ENCODE results near the gene GNAI1.

The GNAI1 gene

DNA sequence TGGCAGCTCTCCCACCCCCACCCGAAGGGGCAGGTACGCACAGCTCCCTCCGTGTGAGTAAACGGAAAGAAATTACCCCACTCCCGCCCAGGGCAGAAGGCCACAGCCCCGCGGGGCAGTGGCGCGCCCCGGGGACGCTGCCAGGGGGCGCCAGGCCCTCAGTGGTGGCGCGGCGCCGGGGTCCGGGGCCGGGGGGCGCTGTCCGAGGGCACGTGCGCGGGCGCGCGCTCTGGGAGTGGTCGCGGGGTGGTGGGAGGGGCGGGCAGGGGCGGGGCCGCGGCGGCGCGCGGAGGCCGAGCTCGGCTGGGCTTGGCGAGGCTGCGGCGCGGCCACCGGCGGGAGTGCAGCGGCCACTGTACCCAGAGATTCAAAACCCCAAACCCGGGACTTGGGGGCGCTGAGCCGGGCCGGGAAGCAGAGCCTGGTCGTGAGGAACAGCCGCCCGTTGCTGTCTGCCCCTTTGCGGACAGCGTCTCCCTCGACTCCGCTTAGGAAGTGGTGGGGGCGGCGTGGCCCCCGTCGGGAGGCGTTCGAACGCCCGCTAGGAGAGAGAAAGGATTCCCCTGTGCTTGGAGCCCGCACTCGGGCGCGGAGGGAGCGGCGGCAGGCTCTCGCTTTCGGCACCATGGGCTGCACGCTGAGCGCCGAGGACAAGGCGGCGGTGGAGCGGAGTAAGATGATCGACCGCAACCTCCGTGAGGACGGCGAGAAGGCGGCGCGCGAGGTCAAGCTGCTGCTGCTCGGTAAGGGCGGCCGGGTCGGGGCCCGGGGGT lies at the start of gene GNAI1:
Gene GNAI1, plus strand, starts transcription at position 296 of the 773 bp plus-strand sequence. Its CDS starts 330 bp downstream, at position 626.
- no peak for DNase-seq (ENCODE audit: low read depth)

DNA sequence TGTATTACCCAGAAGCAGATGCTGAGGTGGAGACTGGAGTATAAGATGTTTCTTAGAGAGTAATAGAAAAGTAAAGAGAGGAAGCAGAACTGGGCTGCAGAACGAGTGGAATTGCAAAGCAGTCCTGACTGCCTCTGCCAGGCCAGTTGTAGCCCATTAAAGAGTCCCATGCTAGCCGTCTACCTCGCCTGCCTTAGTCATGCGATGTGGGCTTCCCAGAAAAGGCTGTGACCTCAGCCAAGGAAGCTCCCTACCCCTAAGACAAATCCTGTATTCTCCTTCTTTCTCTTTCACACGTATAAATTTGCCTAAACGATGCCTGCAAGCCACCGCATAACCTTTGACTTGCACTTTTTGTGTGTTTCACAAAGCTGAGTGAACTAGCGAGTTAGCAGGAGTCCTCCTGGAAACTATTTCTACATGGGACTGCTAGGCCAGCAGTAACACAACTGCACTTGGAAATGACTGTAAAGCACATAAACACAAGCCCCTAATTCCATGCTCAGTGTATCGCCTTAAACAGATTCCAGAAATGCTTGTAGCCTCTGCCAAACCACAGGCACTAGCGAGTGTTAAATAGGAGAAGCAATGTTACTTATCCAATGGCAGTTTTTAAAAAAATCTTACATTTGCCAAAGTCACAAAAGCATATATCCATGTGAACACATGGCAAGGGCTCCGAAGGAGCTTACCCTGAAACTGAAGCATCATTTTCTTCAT lies 47.4 kb upstream of the GNAI1 start:
- no peak for DNase-seq (ENCODE audit: low read depth)

DNA sequence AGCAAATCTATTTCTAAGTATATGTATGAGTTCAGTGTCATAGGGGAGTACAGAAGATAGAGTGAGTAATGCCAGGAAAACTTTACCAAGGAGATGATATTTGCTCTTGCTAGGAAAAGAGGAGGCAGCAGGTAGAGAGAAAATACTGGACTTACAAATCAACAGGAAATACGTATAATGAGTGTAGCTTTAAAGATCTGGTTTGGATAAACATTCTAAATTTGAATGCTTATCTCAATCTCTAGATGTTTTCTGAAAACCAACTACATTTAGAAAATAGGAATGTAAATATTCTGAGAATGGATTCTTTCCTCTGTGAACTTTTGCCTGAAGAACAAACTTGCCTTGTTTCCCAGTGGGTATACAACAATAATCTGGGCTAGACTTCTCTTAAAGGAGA lies 46.9 kb upstream of the GNAI1 start:
- DNase-seq (ENCODE audit: low read depth) = no peak

DNA sequence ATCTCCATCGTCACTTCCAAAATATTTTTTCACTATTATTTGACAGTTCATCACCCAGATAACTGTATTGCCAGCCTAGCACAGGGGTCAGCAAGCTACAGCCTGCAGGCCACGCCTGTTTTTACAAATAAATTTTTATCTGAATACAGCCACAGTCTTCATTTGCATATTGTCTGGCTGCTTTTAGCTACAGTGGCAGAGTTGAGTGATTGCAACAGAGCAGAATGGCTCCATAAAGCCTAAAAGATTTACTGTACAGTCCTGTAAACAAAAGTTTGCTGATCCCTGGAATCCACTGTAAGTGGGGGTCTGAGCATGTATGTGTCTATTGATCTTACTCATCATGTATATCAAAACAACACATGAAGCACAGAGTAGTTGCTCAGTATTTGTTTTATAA lies 45.9 kb upstream of the GNAI1 start:
- no peak for DNase-seq (ENCODE audit: low read depth)

- no peak for DNase-seq (ENCODE audit: low read depth)
These were observed 45.3 kb upstream of the GNAI1 start for GRCh38 chr7:80089366-80089765.

DNA sequence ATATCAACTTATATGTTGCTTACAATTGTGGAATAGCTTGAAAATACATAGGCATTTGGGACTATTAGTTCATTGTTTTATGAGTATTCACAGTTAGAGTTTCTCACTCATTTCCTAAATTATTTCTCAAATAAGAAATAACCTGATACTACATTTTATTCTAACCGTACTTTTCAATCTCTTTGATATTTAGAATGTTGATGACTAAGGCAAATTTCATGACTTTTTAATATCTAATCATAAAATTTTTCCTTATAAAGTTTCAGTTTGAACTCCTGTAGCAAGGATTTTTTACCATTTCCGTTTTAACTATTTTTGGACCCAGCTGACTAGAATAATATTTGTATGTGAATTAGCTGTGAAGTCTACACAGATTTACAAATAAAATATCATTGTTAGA lies 41.3 kb upstream of the GNAI1 start:
- DNase-seq (ENCODE audit: low read depth) = no peak

- no peak for DNase-seq (ENCODE audit: low read depth)
These were observed 39.1 kb upstream of the GNAI1 start for GRCh38 chr7:80095545-80095944.

DNA sequence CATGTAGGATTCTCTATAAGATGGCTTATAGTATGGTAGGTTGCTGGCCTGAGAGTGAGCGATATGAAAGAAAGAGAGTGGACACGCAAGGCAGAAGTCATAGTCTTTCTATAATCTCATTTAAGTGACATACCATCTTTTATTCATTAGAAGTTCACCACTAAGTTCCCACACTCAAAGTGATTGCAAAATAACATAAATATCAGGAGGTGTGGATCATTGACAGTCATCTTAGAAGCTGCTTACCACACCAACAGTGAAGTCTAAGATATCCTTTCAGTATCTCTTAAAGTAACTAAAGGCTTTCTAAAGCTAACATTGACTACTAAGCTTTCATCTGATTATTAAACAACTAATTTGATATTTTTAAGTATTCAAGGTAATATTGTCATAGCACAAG lies 36.9 kb upstream of the GNAI1 start:
- DNase-seq (ENCODE audit: low read depth) = no peak

DNA sequence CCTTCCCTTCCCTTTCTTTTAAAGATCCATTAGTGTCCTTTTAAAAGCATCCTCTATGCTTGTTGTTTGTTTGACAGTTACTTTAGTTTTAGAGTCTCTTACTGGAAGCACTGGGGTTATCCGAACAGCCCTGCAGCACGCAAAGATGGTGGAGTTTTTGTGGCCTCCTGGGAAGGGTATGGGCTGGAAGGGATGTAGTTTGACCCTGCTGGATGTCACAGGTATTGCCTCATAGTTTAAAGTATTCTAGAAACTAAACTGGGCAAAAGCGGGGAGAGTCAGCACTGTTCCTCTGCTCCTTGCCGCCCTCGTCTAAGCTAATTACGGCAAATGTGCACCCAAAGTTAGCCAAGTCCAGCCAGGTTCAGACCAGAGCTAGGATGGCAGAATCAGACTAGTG lies 35.8 kb upstream of the GNAI1 start:
- DNase-seq (ENCODE audit: low read depth) = no peak

- no peak for DNase-seq (ENCODE audit: low read depth)
These were observed 34.4 kb upstream of the GNAI1 start for GRCh38 chr7:80100254-80100653.

DNA sequence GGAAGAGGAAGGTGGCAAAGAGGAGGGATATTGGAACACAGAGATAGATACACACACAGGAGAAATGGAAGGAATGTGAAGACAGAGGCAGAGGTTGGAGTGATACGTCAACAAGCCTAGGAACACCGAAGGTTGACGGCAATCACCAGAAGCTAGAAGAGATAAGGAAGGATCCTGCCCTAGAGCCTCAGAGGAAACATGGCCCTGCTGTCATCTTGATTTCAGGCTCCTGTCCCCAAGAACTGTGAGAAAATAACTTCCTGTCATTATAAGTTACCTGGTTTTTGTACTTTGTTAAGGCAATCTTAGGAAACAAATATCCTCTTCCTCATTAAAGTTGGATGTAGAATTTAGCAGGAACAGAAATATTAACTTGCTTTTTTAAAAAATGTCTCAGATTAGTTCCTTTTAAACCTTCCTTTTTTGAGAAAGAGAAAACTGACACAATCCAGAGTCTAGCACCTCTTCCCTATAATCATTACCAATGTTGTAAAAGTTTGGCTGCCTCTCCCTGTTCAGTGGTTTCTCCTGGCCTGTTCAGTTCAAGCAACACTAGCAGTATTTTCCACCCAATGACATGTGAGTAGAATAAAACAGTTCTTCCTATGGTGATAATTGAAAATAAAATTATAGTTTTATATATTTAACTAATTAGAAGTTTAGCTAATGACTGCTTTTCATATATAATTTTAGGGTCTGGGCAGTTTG lies 28.8 kb upstream of the GNAI1 start:
- no peak for DNase-seq (ENCODE audit: low read depth)

DNA sequence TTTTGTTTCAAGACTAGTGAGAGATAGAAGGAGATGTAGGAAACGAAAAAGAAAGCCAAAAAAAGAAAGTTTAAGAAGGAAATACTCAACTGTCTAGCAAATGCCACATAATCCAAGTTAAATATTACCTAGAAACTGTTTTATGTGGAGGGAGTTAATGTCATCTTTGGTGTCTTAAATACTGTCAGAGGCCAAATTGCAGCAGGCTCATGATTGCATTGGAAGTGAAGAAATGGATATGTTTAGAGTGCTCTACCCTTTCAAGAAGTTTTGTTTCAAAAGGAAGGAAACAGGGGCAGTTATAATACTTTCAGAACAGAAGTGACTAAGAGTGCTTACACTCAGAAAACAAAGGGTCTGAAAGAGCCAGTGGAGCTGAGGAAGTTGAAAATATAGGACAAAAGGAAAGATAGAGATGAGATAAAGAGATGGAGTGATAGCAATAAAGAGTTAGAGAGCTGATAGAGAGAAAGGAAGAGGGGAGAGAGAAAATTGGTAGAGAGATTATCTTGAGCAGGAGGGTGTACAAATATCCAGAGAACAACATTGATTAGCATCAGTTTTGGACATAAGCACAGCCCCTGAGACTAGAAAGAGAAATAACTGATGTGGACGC lies 28.0 kb upstream of the GNAI1 start:
- DNase-seq (ENCODE audit: low read depth) = no peak

DNA sequence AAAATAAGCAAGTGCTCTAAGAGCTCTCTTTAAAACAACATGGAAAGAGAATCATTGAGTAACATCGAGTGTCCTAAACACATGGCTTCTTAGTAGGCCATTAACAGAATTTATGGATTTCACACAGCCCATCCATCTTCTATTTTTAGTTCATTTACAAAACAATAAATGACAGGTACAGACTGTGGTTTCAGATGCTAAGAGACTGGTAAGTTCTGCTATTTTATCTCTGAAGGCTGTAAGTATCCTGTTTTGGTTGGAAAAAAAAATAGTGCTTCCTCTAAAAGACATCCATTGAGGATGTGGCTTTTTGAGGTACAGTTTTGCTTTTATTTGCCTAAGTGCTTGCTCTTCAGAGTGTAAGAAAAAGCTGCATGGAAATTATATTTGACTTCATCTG lies 27.4 kb upstream of the GNAI1 start:
- no peak for DNase-seq (ENCODE audit: low read depth)

- DNase-seq (ENCODE audit: low read depth) = no peak
These were observed 24.3 kb upstream of the GNAI1 start for GRCh38 chr7:80110376-80110775.

GRCh38 chr7:80114159-80114558 lies 20.5 kb upstream of the GNAI1 start:
- no peak for DNase-seq (ENCODE audit: low read depth)

- DNase-seq (ENCODE audit: low read depth) = no peak
These were observed 9.9 kb upstream of the GNAI1 start for GRCh38 chr7:80124526-80125264.

DNA sequence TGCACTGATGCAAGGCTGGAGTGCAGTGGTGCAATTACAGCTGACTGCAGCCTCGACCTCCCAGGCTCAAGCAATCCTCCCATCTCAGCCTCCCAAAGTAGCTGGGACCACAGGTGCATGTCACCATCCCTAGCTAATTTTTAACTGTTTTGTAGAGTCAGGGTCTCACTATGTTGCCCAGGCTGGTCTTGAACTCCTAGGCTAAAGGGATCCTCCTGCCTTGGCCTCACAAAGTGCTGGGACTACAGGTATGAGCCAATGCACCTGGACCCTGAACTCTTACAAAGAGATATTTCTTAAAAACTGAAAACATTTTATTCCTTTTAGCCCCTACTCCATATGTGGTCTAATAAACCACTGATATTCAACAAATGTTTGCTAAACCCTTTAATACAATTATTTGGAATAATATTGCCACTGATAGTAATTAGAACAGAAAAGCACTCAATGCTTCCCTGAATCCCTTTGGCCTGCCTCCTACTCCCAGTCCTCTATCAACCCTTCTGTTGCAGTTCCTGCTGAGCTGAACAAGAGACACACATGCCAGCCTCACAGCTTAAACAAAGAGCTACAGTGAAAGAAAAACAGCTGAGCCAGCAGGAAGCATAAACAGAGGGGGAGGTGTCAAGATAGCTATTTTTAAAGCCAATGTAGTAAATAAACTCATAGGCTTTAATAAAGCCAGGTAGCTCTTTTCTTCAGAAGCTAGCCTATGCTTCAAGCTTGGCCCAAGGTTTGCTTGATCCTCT lies 7.0 kb upstream of the GNAI1 start:
- no peak for DNase-seq (ENCODE audit: low read depth)

DNA sequence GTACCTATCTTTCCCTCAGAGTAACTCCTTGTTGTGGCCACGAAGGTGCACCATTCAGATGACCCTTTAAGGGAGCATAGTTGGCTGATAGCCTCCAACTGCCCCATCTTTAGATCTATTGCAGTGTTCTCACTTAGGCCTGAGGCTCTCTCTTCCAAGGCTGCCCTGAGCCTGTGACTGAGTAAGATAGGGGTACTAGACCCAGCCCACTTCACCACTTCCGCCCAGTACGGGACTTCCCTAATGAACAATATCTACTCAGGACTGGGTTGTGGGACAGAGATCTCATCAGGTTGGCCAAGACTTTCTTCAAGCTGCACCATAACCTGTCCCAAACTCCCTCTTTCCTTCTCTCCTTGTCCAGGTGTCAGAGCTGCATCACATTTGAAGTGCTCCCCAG lies 5.7 kb upstream of the GNAI1 start:
- DNase-seq (ENCODE audit: low read depth) = no peak

- no peak for DNase-seq (ENCODE audit: low read depth)
These were observed 4.8 kb upstream of the GNAI1 start for GRCh38 chr7:80129785-80130184.

- DNase-seq (ENCODE audit: low read depth) = no peak
These were observed 2.8 kb upstream of the GNAI1 start for GRCh38 chr7:80131675-80132435.
